Inferior parietal cortex (tissue), 1 donor: ENCODE data around the gene MIF4GD.
"Not testable (repeated sequence)": the region's sequence is repeated elsewhere in the genome, so short reads cannot be mapped to it uniquely, and the experiment has no call there.

ENCODE experiments used
- DNase-seq: peaks from one replicate; pipeline ENCODE4 v3.0.0-alpha.2; 2016; ENCODE audit errors: extremely low spot score

Gene MIF4GD

DNA sequence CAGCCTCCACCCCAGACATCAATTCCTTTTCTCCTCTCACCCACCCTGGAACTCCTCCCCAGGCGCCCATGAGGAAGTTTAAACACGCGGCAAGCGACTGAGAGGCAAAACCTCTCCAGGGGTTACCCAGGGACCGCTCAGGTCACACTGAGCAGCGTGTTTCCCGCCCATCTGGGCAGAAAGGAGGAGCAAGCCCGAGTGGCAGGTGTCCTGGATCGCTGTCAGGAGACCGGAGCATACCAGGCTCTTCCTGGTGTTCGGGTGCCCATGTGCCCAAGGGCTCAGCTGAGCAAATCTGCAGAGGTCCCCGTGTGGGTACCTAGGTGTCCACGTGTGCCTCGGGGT is 17.7 kb upstream of the MIF4GD start:
- no peak for DNase-seq

DNA sequence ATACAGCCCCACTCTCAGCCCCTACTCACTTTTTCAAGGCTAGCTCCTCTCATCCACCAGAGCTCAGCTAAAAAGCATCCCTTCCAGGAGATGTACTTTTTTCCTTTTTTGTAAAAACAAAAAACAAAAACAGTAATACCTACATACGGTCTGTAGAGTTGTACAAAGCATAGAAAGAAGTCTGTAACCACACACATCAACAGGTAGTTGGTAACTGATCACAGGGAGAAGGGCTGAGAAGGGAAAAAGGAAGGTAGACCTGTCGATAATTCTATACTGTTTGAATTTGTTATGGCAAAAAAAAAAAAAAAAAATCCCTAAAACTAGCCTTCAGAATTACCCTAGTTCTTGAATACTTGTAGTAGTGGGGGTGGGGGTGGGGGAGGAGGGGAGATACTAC is 17.3 kb upstream of the MIF4GD start:
- DNase-seq, result no peak

DNA sequence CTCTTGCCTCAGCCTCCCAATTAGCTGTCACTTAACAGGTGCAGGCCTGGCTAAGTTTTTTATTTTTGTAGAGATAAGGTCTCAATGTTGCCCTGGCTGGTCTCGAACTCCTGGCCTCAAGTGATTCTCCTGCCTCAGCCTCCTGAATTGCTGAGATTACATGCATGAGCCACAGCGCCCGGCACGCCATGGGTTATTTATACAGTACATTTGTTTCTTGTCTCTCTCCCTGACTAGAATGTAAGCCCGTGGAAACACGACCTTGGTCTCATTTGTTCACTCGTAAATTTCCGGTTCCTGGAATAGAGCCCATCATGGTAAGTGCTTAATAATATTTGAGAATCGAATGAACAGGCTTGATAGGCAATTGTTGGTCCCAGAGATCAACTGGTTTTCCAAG is 16.2 kb upstream of the MIF4GD start:
- DNase-seq, result no peak

DNA sequence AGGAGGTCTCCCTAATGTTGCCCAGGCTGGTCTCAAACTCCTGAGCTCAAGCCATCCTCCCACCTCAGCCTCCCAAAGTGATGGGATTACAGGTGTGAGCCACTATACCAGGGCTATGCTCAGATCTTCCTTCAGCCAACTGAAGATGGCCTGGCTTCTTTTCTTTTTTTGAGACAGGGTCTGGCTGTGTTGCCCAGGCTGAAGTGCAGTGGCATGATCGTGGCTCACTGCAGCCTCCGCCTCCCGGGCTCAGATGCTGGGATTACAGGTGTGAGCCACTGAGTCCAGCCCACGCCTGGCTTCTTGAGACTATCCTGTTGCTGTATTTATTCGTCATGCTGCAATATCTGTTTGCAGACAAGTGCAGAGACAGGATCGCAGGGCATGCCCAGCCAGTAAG is 14.1 kb upstream of the MIF4GD start:
- no peak for DNase-seq

DNA sequence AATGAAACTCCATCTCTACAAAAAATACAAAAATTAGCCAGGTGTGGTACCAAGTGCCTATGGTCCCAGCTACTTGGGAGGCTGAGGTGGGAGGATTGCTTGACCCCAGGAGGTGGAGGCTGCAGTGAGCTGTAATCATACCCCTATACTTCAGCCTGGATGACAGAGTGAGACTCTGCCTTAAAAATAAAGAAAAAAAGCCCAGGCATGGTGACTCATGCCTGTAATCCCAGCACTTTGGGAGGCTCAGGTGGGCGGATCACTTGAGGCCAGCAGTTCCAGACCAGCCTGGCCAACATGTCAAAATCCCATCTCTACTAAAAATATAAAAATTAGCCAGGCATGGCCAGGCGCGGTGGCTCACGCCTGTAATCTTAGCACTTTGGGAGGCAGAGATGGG is 9.2 kb upstream of the MIF4GD start:
- DNase-seq, result not testable (repeated sequence)

DNA sequence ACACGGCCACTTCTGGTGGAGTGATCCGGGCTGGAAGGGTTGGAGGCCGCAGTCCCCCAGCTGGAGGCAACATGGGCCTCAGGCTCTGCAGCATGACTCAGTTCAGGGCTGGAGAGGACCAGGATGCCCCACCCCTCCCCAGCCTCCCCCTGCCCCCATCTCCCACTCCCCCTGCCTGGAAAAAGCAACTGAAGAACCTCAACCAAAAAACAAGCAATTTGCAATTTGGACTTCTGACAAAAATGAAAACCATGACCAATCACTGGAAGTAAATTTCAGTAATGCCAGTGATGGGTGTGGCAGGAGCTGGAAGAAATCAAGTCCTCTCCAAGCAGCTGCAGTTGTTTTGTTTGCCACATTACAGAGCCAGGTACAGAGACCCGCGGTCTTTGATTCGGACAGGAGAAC is 6.6 kb upstream of the MIF4GD start:
- DNase-seq, result no peak

DNA sequence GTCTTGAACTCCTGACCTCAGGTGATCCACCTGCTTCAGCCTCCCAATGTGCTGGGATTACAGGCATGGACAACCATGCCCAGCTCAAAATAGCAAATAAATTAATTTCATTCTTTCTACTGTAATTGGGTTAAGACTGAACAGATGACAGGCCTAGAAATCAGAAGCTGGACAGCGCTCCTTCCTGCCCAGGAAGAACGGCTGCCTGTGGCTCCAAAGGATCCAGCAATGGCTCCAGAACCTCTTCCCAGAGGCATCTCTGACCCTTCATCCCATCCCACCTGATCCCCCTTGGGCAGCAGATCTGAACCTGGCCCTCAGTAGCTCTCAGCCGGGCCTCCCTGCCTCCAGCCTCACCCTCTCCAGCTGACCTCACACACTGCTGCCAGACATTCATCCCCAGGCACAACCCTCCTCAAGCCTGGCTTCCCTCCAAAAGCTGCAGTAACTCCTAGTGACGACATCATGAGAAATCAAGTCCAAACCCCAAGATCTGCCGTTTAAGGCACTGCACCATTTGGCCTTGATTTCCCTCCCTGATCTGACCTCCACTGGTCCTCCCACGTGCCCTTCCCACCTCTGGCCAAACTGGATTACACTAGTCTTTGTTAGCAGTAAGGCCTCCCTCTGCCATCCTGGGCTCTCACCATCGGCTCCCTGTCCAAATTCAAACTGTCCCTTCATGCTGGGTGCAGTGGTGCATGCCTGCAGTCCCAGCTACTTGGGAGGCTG is 3.1 kb upstream of the MIF4GD start:
- no peak for DNase-seq

DNA sequence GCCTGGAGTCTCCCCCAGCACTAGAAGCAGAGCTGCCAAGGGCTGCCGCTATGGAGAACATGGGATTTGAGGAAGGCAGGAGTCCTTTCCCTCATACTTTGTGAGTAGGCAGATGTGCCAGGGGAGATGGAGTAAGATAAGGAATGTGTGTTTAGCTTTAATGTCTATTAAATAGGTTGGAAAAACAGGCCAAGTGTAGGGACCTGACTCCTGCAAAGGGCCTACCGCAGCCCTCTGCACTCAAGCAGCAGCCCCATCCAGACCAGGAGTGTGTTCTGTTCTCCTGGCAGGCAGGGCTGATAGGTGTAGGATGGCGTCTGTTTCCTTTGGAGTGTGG is 1.8 kb upstream of the MIF4GD start:
- DNase-seq, result peak; percentile 22

DNA sequence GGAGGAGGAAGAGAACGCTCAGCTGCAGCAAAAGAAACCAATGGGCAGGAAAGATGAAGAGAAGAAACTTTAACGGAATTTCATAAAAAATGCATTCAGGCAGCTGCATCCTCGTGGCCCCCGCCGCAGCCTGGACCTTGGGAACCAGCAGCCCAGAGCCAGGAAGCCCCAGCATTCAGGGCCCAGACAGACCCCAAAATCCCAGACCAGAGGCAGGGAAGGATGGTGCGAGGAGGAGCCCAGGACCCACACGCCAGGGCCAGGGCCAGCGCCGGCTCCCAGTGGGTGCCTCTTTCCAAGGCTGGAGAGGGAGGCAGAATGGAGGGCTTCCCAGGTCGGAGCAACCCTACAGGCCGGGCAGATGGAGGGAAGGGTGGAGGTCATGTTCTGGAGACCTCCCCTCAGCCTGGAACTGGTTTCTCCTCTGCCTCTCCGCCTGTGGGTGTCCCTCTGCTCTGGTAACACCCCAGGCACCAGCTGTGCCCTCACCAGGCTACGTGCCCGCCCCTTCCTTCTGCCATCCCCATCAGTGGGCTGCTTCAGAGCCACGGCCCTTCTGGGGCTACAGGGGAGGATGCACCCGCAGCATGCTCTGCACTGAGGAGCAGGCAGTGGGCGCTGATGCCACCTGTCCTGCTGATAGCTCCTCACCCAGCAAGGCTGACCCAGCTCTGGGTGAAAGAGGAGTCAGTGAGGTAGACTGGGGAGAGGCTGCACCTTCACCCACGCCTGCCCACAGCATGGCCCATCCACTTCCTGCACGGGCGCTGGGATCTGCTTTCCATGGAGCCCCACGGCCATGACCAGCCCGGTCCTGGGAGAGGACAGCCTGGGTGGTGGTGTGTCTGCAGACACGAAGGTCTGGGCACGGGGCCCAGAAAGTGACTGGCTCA is 1.2 kb upstream of the MIF4GD start:
- DNase-seq, result no peak

DNA sequence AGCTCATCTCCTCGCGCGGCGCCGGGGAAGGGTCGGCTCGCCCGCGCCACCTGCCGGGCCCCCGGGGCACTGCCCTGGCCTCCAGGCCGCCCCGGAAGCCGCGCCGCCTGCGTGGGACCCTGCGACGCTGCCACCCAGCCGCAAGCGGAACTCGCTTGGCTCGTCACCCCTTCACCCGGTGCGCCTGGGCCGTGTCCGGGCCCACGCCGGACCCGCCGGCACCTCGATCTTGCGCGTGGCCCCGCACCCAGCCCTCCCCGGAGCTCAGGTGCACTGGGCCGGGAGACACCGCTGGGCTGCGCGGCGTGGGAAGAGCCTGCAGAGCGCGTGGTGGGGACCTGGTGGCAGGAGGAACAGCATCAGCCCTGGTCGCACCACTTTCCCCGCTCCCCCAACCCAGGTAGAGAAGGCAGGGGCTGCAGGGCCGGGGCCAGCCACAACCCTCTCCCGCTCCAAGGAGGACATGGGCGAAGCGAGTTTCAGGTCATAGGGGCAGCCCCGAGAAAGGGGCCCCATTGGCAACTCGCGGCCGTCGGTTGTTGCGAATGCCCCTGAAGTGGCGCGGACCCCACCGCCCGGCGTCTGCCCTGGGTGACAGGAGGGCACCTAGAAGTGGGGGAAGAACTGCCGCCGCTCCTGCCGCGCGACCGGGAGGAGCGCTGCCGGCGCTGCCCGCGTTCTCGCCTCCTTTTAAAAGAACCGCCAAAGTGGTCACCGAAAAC is 363 bp upstream of the MIF4GD start:
- peak; percentile 76 for DNase-seq

DNA sequence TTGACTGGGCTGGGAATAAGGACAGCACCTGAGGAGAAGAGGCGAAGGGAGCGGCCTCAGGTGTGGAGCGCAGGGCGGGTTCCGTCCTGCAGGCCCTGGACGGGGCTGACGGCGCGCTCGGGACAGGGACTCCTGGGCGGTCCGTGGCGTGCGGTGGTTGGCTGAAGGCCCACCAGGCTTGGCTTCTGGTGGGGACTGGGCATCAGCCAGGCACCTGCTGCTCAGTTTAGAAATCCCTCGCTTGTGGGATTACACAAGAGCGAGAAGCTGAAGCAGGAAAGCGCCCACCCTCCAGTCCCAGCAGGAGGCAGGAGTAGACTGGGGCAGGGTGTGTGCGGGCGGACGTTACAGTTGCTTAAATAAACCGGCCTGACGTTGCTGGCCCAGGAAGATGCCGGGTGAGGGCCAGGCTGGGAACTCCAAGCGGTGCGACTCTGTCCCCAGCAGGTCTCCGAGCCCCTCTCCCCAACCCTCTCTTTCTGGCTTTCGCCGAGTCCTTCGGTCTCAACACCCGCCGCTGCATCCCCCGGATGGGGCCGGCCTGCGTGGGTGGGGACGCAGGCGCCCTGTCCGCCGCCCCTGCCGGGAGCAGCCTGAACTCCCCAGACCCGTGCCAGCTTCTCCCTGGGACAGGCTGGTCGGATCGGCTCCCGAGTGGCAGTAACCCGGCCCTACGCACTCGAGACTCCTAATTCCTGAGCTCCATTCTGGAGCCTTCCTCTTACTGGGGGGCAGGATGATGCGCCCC is 639 bp downstream of the MIF4GD start:
- DNase-seq, result peak; percentile 38

DNA sequence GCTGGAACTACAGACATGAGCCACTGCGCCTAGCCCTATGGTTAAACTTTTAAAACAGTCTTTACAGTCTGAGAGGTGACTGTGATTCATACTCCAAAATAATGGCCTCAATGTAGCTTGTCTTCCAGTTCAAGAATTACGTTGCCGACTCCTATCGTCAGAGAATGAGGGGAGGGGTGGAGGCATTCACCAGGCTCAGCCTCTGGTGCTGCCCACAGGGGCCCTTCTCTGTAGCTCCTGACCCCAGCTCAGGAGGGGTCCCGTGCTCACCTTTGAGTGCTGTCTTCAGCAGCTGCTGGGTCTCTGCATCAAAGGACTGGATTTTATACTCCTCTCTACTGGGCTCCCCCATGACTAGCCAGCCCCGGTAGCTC is 1.2 kb downstream of the MIF4GD start:
- DNase-seq, result no peak

DNA sequence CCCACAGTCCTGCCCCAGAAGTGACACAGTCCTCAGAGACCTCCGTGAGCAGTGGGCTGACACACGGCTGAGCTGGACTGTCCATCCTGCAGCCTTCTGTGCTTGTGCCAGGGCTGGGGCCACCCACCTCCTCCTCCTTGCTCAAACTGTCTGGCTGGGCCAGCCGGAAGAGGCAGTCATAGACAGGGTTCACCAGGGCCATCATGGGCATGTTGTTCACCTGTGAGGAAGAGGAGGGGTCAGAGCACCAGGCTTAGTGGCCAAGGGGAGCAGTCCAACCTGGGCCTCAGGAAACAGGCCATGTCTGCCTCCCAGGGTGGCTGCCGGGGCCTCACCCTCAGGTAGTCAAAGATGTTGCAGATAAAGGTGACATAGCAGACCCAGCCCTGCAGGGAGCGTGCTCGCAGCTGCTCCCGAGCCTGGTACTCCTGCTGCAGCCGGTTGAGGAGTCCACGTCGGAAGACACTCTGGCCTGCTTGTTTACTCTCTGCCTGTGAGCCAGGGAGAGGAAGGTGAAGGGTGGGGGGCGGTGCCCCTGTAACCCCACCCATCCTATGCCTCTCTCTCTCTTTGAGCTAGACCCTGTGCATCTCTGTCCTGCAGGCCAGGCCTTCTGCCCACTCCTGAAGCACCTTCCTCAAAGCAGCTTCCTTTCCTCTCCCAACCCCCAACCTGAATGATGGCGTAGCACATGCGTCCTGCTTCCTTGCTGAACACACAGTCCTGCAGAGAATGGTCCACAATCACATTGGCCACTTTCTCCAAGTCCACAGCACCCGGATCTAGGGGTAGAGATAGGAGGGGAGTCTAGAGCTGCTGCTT is 3.4 kb downstream of the MIF4GD start:
- DNase-seq, result no peak

DNA sequence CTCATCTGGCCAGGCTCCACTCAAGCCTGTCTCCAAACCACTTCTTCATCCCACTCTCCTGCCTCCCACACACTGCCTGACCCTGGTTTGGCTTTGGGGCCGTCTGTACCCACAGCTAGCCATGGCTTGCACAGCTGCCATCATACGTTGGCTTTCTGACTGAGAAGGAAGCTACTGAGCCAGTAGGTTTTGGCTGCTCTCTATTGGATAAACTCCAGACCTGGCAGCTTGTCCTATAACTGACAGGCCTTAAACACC is 3.9 kb downstream of the MIF4GD start:
- no peak for DNase-seq

DNA sequence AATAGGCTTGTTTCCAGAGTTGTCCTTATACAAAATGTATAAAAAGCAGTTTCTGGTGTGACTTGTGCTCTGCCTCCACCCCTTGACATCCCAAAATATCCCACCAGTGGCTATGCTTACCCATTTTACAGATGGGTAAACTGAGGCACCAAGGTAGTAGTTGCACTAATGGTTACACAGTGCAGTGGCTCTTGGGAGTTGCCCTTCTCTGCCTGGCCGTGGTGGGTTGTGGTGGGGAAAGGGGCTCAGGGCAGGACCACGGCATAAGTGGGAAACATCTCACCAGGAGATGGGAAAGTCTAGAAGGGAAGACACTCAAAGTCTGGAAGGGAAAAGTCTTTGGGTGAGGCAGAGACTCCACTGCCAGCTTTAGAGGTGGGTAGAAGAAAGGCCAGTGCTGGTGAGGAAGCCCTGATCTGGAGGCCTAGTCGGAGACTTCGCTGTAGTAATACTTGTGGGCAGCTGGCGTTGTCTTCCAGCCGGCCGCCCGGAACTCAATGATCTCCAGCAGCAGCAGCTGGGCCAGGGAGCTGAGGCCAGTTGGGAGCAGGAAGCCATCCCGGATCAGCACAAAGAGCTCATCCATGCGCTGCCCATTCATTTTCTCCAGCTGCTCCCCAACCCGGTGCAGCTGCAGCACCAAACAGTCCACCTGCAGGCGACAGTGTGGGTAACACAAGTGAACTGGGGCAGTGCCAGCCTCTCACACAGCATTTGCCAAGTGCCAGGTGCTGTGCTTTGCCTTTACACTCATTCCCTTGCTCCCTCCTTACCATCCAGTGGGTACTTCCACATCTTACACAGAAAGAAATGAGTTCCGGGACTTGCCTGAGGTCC is 4.5 kb downstream of the MIF4GD start:
- DNase-seq, result no peak

DNA sequence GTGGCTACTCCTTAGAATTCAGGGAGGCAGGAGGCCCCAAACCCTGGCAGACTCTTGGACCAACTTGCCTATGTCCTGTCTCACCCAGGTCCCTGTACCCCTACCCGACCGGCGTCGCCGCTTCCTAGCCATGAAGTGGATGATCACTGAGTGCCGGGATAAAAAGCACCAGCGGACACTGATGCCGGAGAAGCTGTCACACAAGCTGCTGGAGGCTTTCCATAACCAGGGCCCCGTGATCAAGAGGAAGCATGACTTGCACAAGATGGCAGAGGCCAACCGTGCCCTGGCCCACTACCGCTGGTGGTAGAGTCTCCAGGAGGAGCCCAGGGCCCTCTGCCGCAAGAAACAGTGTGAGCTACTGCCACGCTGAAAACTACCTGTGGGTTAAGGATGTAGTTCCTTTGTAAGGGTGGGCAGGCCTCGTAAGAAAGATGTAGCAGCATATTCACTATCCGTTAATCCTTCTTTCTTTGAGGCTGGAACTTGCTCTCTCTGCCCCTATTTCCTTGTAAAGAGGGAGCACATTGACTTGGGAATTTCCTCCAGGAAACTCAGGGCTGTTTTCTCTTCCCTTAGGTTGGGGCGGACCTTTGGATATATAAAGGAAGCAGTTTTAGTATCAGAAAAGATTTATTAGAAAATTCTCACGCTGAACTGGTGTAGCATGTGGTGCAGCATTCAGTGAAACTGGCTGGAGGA is 5.3 kb downstream of the MIF4GD start:
- DNase-seq, result no peak

DNA sequence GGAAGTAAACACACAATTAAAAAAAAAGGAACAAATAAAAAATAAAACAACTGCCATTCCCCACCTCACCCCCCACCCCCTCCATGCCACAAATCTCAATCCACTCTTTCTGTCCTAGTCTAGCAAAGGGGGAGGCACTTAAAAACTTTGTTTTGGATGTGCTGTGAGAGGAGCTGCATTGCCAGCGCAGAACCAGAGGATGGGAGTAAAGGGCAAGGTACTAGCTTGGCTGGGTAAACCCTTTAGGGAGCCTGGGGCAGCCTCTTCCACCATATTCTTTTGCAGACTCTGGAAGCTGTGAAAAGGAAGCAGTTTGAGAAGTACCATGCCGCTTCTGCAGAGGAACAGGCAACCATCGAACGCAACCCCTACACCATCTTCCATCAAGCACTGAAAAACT is 8.0 kb downstream of the MIF4GD start:
- no peak for DNase-seq

DNA sequence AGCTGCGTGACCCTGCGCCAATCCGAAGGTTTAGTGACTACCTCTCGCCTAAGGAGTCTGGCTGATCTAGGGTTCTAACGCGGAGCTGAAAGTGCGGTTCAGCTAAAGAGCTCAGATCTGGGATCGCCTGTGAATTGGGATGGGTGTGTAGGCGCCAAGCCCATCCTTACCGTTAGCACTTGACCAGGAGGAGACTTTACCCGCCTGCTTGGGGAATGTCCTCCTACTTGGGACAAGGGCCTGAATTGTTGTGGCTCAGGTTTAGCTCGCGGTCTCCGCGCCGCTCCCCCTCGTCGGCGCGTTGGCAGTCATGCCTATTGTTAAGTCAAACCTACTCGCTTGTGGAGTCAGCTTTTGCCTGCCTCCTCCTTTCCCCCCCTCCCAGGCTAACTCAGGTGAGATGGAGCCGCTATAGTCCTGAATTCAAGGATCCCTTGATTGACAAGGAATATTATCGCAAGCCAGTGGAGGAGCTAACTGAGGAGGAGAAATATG is 8.9 kb downstream of the MIF4GD start:
- DNase-seq, result no peak

DNA sequence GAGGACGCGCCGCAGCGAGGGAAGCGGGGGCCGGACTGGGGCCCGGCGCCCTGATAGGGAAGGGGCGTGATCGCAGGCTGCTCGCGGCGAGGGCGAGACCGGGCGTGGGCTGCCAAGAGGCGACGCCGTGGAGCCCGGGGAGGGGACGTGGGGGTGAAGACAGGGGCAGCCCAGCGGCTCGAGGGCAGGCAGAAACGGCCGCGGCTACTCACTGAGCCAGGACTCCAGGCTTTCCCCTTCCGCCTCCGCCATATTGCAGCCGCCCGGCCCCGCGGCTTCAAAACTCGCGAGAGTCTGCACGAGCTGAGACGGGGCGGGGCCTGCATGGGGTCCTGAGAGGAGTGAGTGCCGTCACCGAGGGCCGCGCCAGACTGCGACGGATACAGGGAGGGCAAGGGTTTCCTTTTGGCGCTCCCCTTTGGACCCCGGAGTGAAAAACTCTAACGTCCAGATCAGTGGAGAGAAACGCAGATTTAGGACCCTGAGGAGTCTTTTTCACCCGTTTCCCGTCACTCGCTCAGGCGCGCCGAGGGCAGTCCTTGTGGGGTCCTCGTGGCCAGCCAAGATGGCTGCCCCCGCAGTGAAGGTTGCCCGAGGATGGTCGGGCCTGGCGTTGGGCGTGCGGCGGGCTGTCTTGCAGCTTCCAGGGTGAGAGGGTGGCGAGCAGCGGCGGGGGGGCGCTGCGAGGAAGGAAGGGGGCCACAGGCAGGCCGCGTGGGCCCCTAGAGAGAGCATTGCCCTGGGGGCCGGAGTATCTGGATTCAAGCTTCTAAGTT is 9.5 kb downstream of the MIF4GD start, which contains the start of the genes GGA3 and MRPS7:
Gene GGA3, minus strand, starts transcription at position 271 of the 776 bp plus-strand sequence. Its CDS starts 19 bp downstream, at position 252.
Gene MRPS7, plus strand, starts transcription at position 544 of the 776 bp plus-strand sequence. Its CDS starts 22 bp downstream, at position 566.
- peak; percentile 94 for DNase-seq
